Kidney (tissue), 14 donors: ENCODE data around the gene CAPN7. TPM values are rescaled to one million over a fixed set of nuclear protein-coding genes. Genes with fewer than 3 reads are reported as not detected.
"Not testable (repeated sequence)": the region's sequence is repeated elsewhere in the genome, so short reads cannot be mapped to it uniquely, and the experiment has no call there.

Experiments used
- DNase-seq, 5 donors: peaks; one replicate each; pipeline ENCODE4 v3.0.0-alpha.2; 2013 to 2020
- FAIRE-seq: peaks from 2 replicates; lab custom pipeline; 2012; peaks lifted over from hg19 to GRCh38; lab: Jason Lieb, UNC
- H3K27ac ChIP-seq, 2 donors: one replicate each; pipeline ENCODE4 v1.7.0; 2013; ENCODE audit warnings: low read depth in 2 of 2, low read length in 2 of 2, inconsistent platforms in 1 of 2
- H3K27me3 ChIP-seq: one replicate; pipeline ENCODE4 v1.7.1; 2013; ENCODE audit warnings: low read length, inconsistent platforms; ENCODE audit not compliant: control insufficient read depth, insufficient read depth
- H3K36me3 ChIP-seq, 3 donors: one replicate each; pipeline versions ENCODE4 v1.7.0 to v1.7.1; 2013; ENCODE audit warnings: low read length in 3 of 3, control low read depth in 1 of 3, inconsistent platforms in 1 of 3; ENCODE audit not compliant: insufficient read depth in 3 of 3, control insufficient read depth in 2 of 3
- H3K4me1 ChIP-seq, 3 donors: one replicate each; pipeline versions ENCODE4 v1.7.0 to v1.7.1; 2013; ENCODE audit warnings: low read length in 3 of 3, inconsistent platforms in 1 of 3, low read depth in 1 of 3; ENCODE audit not compliant: control insufficient read depth in 2 of 3, insufficient read depth in 2 of 3
- H3K4me3 ChIP-seq, 3 donors: one replicate each; pipeline versions ENCODE4 v1.7.0 to v1.8.1; 2013; ENCODE audit warnings: low read length in 3 of 3, control low read depth in 1 of 3, inconsistent platforms in 1 of 3
- H3K9ac ChIP-seq, 3 donors: one replicate each; pipeline versions ENCODE4 v1.7.0 to v1.7.1; 2013; ENCODE audit warnings: low read length in 3 of 3, control low read depth in 1 of 3, inconsistent platforms in 1 of 3
- H3K9me3 ChIP-seq, 3 donors: one replicate each; pipeline versions ENCODE4 v1.7.0 to v1.7.1; 2013; ENCODE audit warnings: low read length in 3 of 3, control low read depth in 1 of 3, inconsistent platforms in 1 of 3; ENCODE audit not compliant: control insufficient read depth in 2 of 3, insufficient read depth in 1 of 3
- CTCF ChIP-seq: IDR thresholded peaks from 3 replicates; pipeline ENCODE4 v1.5.1; 2012; ENCODE audit warnings: mild to moderate bottlenecking, moderate library complexity, borderline replicate concordance; ENCODE audit not compliant: insufficient read depth; ENCODE audit errors: extremely low read depth
- intact Hi-C: fragments of 100-400 bp; cut with DNase I; formaldehyde crosslinking; loops from one replicate; pipeline ENCODE4 v1.11.1; 2022
- polyA plus RNA-seq: library from polyadenylated mRNA; stranded (reverse); fragments of 350-450 nt; fragmentation: Illumina TruSeq; extraction: RNeasy Lipid Tissue Mini Kit (QIAGEN cat#74804); gene quantifications from one replicate; pipeline ENCODE4 v1.2.3, GENCODE V29; 2014; ENCODE audit warnings: low read depth, low replicate concordance; ENCODE audit not compliant: insufficient read depth
- total RNA-seq: library from RNA; stranded (reverse); fragmentation: NEBNext Ultra II Directional; extraction: Animal tissue kit (Norgen Biotek cat#: 25700); gene quantifications from one replicate; pipeline ENCODE4 v1.2.1, GENCODE V29; 2021
- donor health status: control.
- donor health status: control.
- donor health status: control.
- donor health status: control.
- donor health status: control.
- donor health status: DM: yes; HTN: yes; CAD: no.
- donor health status: Normal renal cell carcinoma (clear cell type).

Gene CAPN7
- total and polyA plus RNA-seq, 2 donors from 2014 or later = 14.9 to 40.7 TPM

- Histone ChIP-seq H3K27ac (no peak overlapping the region), H3K4me3 (no peak overlapping the region), H3K36me3 (no peaks in the 10 kb centered on the region), H3K9me3 (no peaks in the 10 kb centered on the region), H3K9ac (no peak overlapping the region), H3K4me1 (no peaks in the 10 kb centered on the region), H3K27me3 (no peaks in the 10 kb centered on the region)
- FAIRE-seq = no peak
- intact Hi-C loops = no loop called here
- no peak for TF ChIP-seq CTCF
- no peak for DNase-seq
Observed at GRCh38 chr3:15181963-15182362, 24.1 kb upstream of the CAPN7 start.

GRCh38 chr3:15183011-15183410 is 23.0 kb upstream of the CAPN7 start:
- no peak overlapping the region for H3K27ac ChIP-seq
- no peak overlapping the region for H3K4me3 ChIP-seq
- no peak for TF ChIP-seq CTCF
- FAIRE-seq (no peak), DNase-seq (no peak)
- no peak overlapping the region for H3K9ac ChIP-seq
- intact Hi-C loops = no loop called here
- H3K9me3 ChIP-seq = no peaks in the 10 kb centered on the region
- H3K4me1 ChIP-seq = no peaks in the 10 kb centered on the region
- H3K27me3 ChIP-seq = no peaks in the 10 kb centered on the region
- H3K36me3 ChIP-seq = no peaks in the 10 kb centered on the region

- H3K27ac ChIP-seq = no peak overlapping the region
- no peak for TF ChIP-seq CTCF
- no peaks in the 10 kb centered on the region for H3K9me3 ChIP-seq
- FAIRE-seq (no peak), DNase-seq (no peak)
- H3K9ac ChIP-seq = no peak overlapping the region
- H3K36me3 ChIP-seq = no peaks in the 10 kb centered on the region
- no peak overlapping the region for H3K4me3 ChIP-seq
- intact Hi-C loops = no loop called here
- no peaks in the 10 kb centered on the region for H3K27me3 ChIP-seq
- H3K4me1 ChIP-seq = no peaks in the 10 kb centered on the region
Observed at GRCh38 chr3:15185404-15185803, 20.6 kb upstream of the CAPN7 start.

GRCh38 chr3:15186101-15186476 is 20.0 kb upstream of the CAPN7 start:
- intact Hi-C loops = no loop called here
- H3K27ac ChIP-seq = no peak overlapping the region
- no peaks in the 10 kb centered on the region for H3K27me3 ChIP-seq
- H3K9ac ChIP-seq = no peak overlapping the region
- H3K9me3 ChIP-seq = no peaks in the 10 kb centered on the region
- DNase-seq = peak in 2 of 5 donors; percentile 33 to 52
- FAIRE-seq = no peak
- H3K36me3 ChIP-seq = no peaks in the 10 kb centered on the region
- no peak overlapping the region for H3K4me3 ChIP-seq
- H3K4me1 ChIP-seq = no peaks in the 10 kb centered on the region
- TF ChIP-seq CTCF = no peak

GRCh38 chr3:15186477-15187164 is 19.4 kb upstream of the CAPN7 start:
- H3K9me3 ChIP-seq, H3K9ac ChIP-seq, H3K27me3 ChIP-seq, DNase-seq, H3K27ac ChIP-seq, FAIRE-seq, H3K4me1 ChIP-seq, H3K36me3 ChIP-seq, intact Hi-C loops, H3K4me3 ChIP-seq: not testable (repeated sequence)
